Measurements from ENCODE around the gene ANXA6.

- TF ChIP-seq, protein P1, sequence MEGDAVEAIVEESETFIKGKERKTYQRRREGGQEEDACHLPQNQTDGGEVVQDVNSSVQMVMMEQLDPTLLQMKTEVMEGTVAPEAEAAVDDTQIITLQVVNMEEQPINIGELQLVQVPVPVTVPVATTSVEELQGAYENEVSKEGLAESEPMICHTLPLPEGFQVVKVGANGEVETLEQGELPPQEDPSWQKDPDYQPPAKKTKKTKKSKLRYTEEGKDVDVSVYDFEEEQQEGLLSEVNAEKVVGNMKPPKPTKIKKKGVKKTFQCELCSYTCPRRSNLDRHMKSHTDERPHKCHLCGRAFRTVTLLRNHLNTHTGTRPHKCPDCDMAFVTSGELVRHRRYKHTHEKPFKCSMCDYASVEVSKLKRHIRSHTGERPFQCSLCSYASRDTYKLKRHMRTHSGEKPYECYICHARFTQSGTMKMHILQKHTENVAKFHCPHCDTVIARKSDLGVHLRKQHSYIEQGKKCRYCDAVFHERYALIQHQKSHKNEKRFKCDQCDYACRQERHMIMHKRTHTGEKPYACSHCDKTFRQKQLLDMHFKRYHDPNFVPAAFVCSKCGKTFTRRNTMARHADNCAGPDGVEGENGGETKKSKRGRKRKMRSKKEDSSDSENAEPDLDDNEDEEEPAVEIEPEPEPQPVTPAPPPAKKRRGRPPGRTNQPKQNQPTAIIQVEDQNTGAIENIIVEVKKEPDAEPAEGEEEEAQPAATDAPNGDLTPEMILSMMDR (IDR thresholded peaks at IDR 0.05; ENCODE audit: insufficient read depth, low read depth, low read length) = no peak
- no peak for TF ChIP-seq EZH2 (IDR thresholded peaks at IDR 0.05; ENCODE audit: insufficient read depth, low read length)
Observed at GRCh38 chr5:151074557-151074956, 83.0 kb downstream of the ANXA6 start.
